Keratinocyte (primary cell): ENCODE results near the gene TOM1L2. TPM values are rescaled to one million over a fixed set of nuclear protein-coding genes. Genes with fewer than 3 reads are reported as not detected.

ENCODE experiments used
- DNase-seq: peaks from one replicate; pipeline ENCODE4 v3.0.0-alpha.2; 2011; ENCODE audit warnings: low read depth, missing footprints, low spot score
- FAIRE-seq: peaks from 2 replicates; lab custom pipeline; 2011; peaks lifted over from hg19 to GRCh38; lab: Jason Lieb, UNC
- H2AFZ ChIP-seq: 2 replicates; pipeline ENCODE4 v1.6.0; 2012; ENCODE audit warnings: low read length, control low read depth, inconsistent platforms; ENCODE audit not compliant: control insufficient read depth
- H3K27ac ChIP-seq: 2 replicates; pipeline ENCODE4 v1.5.1; 2011; ENCODE audit warnings: low read length; ENCODE audit not compliant: control insufficient read depth, insufficient read depth
- H3K27me3 ChIP-seq: 3 replicates; pipeline ENCODE4 v1.6.0; 2011; ENCODE audit warnings: low read length; ENCODE audit not compliant: control insufficient read depth, insufficient read depth; ENCODE audit errors: extremely low read depth
- H3K36me3 ChIP-seq, 2 experiments: 2 replicates in 1 of 2; 3 replicates in 1 of 2; pipeline ENCODE4 v1.5.1; 2011; ENCODE audit warnings: low read length in 2 of 2, mild to moderate bottlenecking in 1 of 2; ENCODE audit not compliant: control insufficient read depth in 2 of 2, insufficient read depth in 2 of 2; ENCODE audit errors: extremely low read depth in 1 of 2
- H3K4me1 ChIP-seq: 3 replicates; pipeline ENCODE4 v1.5.1; 2011; ENCODE audit warnings: low read length; ENCODE audit not compliant: control insufficient read depth, insufficient read depth; ENCODE audit errors: extremely low read depth
- H3K4me2 ChIP-seq: 3 replicates; pipeline ENCODE4 v1.6.0; 2011; ENCODE audit warnings: low read depth, low read length; ENCODE audit not compliant: control insufficient read depth, insufficient read depth; ENCODE audit errors: extremely low read depth
- H3K4me3 ChIP-seq, 3 experiments: fragments of 200-600 bp in 1 of 3; sonication (generic) in 1 of 3; 2 replicates in 2 of 3; 3 replicates in 1 of 3; pipeline ENCODE4 v1.5.1; 2011 to 2016; ENCODE audit warnings: low read length in 3 of 3, mild to moderate bottlenecking in 3 of 3, control low read depth in 2 of 3, inconsistent platforms in 1 of 3, low read depth in 1 of 3, mixed read lengths in 1 of 3, mixed run types in 1 of 3, moderate library complexity in 1 of 3; ENCODE audit not compliant: control insufficient read depth in 2 of 3, insufficient read depth in 2 of 3; ENCODE audit errors: extremely low read depth in 1 of 3
- H3K79me2 ChIP-seq: 2 replicates; pipeline ENCODE4 v1.6.0; 2012; ENCODE audit warnings: low read length; ENCODE audit not compliant: control insufficient read depth, insufficient read depth
- H3K9ac ChIP-seq: 3 replicates; pipeline ENCODE4 v1.6.0; 2011; ENCODE audit warnings: low read length; ENCODE audit not compliant: control insufficient read depth, insufficient read depth; ENCODE audit errors: extremely low read depth
- H3K9me1 ChIP-seq: 3 replicates; pipeline ENCODE4 v1.6.0; 2011; ENCODE audit warnings: low read length; ENCODE audit not compliant: control insufficient read depth, insufficient read depth; ENCODE audit errors: extremely low read depth
- H3K9me3 ChIP-seq: 2 replicates; pipeline ENCODE4 v1.5.1; 2012; ENCODE audit warnings: low read depth, low read length; ENCODE audit not compliant: control insufficient read depth
- H4K20me1 ChIP-seq: 3 replicates; pipeline ENCODE4 v1.6.0; 2011; ENCODE audit warnings: low read length; ENCODE audit not compliant: control insufficient read depth, insufficient read depth; ENCODE audit errors: extremely low read depth
- CTCF ChIP-seq, 3 experiments: IDR thresholded peaks in 1 of 3; conservative IDR thresholded peaks in 1 of 3; optimal IDR thresholded peaks in 1 of 3; 2 replicates in 2 of 3; 3 replicates in 1 of 3; pipeline versions ENCODE3 to v1.5.1; 2011; ENCODE audit warnings: low read length in 3 of 3, mild to moderate bottlenecking in 3 of 3, moderate library complexity in 2 of 3, control low read depth in 1 of 3, inconsistent platforms in 1 of 3; ENCODE audit not compliant: insufficient read depth in 2 of 3; ENCODE audit errors: extremely low read depth in 1 of 3
- EZH2 ChIP-seq: IDR thresholded peaks from one replicate; pipeline ENCODE4 v1.6.1; 2012; ENCODE audit warnings: inconsistent platforms, mild to moderate bottlenecking, low read length, moderate library complexity
- dilution Hi-C: fragments of 300-500 bp; cut with MboI; formaldehyde crosslinking; loops from one replicate; pipeline ENCODE4 v1.7.0; 2020; ENCODE audit warnings: low sequenced_read_pairs; ENCODE audit not compliant: extremely low pct_ligation_motif_present
- polyA plus RNA-seq, 5 experiments: library from polyadenylated mRNA; depleted of rRNA in 3 of 5; stranded (reverse) in 3 of 5; stranded (forward) in 1 of 5; unstranded in 1 of 5; fragments of >200 nt; gene quantifications; 1 replicate in 1 of 5; 2 replicates in 3 of 5; 3 replicates in 1 of 5; pipeline versions ENCODE4 v1.2.1 to v1.2.3, GENCODE V29; 2011 to 2012; ENCODE audit warnings: missing spikeins in 2 of 5, low read depth in 1 of 5, low replicate concordance in 1 of 5

TOM1L2 gene
- polyA plus RNA-seq, 1 donor (not counting 4 experiments of a cell fraction or from before 2014, with no cell fraction given), result 36.3 TPM

GRCh38 chr17:17810084-17810894 lies 161.9 kb downstream of the TOM1L2 start:
- H3K79me2 ChIP-seq, result no peaks in the 10 kb centered on the region
- no peak overlapping the region for H3K27ac ChIP-seq
- dilution Hi-C loops, result no loop called here
- peaks cover 14% of the 10 kb centered on the region for H3K4me1 ChIP-seq
- no peak for FAIRE-seq
- no peaks in the 10 kb centered on the region for H3K27me3 ChIP-seq
- H3K4me3 ChIP-seq, result no peak overlapping the region
- H3K9ac ChIP-seq, result peak overlapping the region; percentile 26
- no peaks in the 10 kb centered on the region for H3K9me1 ChIP-seq
- no peaks in the 10 kb centered on the region for H3K9me3 ChIP-seq
- no peak overlapping the region for H2AFZ ChIP-seq
- DNase-seq, result no peak
- H3K4me2 ChIP-seq, result peak overlapping the region; percentile 55
- peaks cover 24 to 35% of the 10 kb centered on the region in 2 experiments for H3K36me3 ChIP-seq
- TF ChIP-seq CTCF (optimal IDR thresholded peaks at IDR 0.05 in 1 of 3, IDR thresholded peaks at IDR 0.05 in 1 of 3, conservative IDR thresholded peaks at IDR 0.05 in 1 of 3; ENCODE audit: extremely low read depth in 1 of 3, insufficient read depth in 2 of 3, low read length in 3 of 3), result no peak
- TF ChIP-seq EZH2, result no peak
- H4K20me1 ChIP-seq, result peaks cover 22% of the 10 kb centered on the region

GRCh38 chr17:17809531-17810083 lies 162.6 kb downstream of the TOM1L2 start:
- Histone ChIP-seq H3K9ac (peak overlapping the region; percentile 26), H3K79me2 (no peaks in the 10 kb centered on the region), H3K27me3 (no peaks in the 10 kb centered on the region), H3K9me3 (no peaks in the 10 kb centered on the region), H2AFZ (no peak overlapping the region), H4K20me1 (peaks cover 18% of the 10 kb centered on the region), H3K4me3 (no peak overlapping the region), H3K4me1 (peaks cover 14% of the 10 kb centered on the region), H3K27ac (no peak overlapping the region), H3K9me1 (no peaks in the 10 kb centered on the region), H3K4me2 (peak overlapping the region; percentile 55), H3K36me3 (peaks cover 18 to 28% of the 10 kb centered on the region in 2 experiments)
- TF ChIP-seq CTCF (optimal IDR thresholded peaks at IDR 0.05 in 1 of 3, IDR thresholded peaks at IDR 0.05 in 1 of 3, conservative IDR thresholded peaks at IDR 0.05 in 1 of 3; ENCODE audit: extremely low read depth in 1 of 3, insufficient read depth in 2 of 3, low read length in 3 of 3) (no peak), EZH2 (no peak)
- FAIRE-seq, result no peak
- dilution Hi-C loops, result no loop called here
- DNase-seq, result no peak
